ENCODE data around the gene LPP.

LPP gene

GRCh38 chr3:188171682-188172467 lies 17.9 kb downstream of the LPP start:
- FAIRE-seq, result no peak

GRCh38 chr3:188174317-188175044 lies 20.5 kb downstream of the LPP start:
- FAIRE-seq, result no peak

GRCh38 chr3:188176476-188176875 lies 22.5 kb downstream of the LPP start:
- no peak for FAIRE-seq

GRCh38 chr3:188176884-188177283 lies 22.9 kb downstream of the LPP start:
- no peak for FAIRE-seq

GRCh38 chr3:188177721-188178120 lies 23.8 kb downstream of the LPP start:
- FAIRE-seq, result no peak

- no peak for FAIRE-seq
Measured at GRCh38 chr3:188178293-188178936, 24.5 kb downstream of the LPP start.

GRCh38 chr3:188179006-188179966 lies 25.3 kb downstream of the LPP start:
- no peak for FAIRE-seq

- no peak for FAIRE-seq
Measured at GRCh38 chr3:188180114-188180513, 26.2 kb downstream of the LPP start.

- no peak for FAIRE-seq
Measured at GRCh38 chr3:188183452-188183851, 29.5 kb downstream of the LPP start.

- FAIRE-seq, result no peak
Measured at GRCh38 chr3:188184160-188184559, 30.2 kb downstream of the LPP start.

- FAIRE-seq, result no peak
Measured at GRCh38 chr3:188184649-188185048, 30.7 kb downstream of the LPP start.

- FAIRE-seq, result no peak
Measured at GRCh38 chr3:188185717-188186251, 31.8 kb downstream of the LPP start.

- no peak for FAIRE-seq
Measured at GRCh38 chr3:188187053-188187452, 33.1 kb downstream of the LPP start.

GRCh38 chr3:188188911-188189310 lies 35.0 kb downstream of the LPP start:
- FAIRE-seq, result no peak

- FAIRE-seq, result no peak
Measured at GRCh38 chr3:188191460-188191859, 37.5 kb downstream of the LPP start.

GRCh38 chr3:188192034-188192433 lies 38.1 kb downstream of the LPP start:
- no peak for FAIRE-seq

- FAIRE-seq, result no peak
Measured at GRCh38 chr3:188194332-188194731, 40.4 kb downstream of the LPP start.

GRCh38 chr3:188196232-188196990 lies 42.5 kb downstream of the LPP start:
- FAIRE-seq, result no peak

GRCh38 chr3:188197388-188197847 lies 43.5 kb downstream of the LPP start:
- no peak for FAIRE-seq

- FAIRE-seq, result no peak
Measured at GRCh38 chr3:188198001-188198400, 44.0 kb downstream of the LPP start.

GRCh38 chr3:188198760-188199327 lies 44.9 kb downstream of the LPP start:
- FAIRE-seq, result no peak
